AG09319 (cell line): ENCODE data around the gene TBC1D2B.

Experiments
- DNase-seq: peaks from one replicate; pipeline ENCODE4 v3.0.0-alpha.2; 2010; ENCODE audit warnings: low read depth; ENCODE audit errors: extremely low read depth
- CTCF ChIP-seq: IDR thresholded peaks from 2 replicates; pipeline ENCODE4 v1.5.1; 2011; ENCODE audit warnings: low read depth, mild to moderate bottlenecking, inconsistent platforms, low read length, moderate library complexity

Gene TBC1D2B

DNA sequence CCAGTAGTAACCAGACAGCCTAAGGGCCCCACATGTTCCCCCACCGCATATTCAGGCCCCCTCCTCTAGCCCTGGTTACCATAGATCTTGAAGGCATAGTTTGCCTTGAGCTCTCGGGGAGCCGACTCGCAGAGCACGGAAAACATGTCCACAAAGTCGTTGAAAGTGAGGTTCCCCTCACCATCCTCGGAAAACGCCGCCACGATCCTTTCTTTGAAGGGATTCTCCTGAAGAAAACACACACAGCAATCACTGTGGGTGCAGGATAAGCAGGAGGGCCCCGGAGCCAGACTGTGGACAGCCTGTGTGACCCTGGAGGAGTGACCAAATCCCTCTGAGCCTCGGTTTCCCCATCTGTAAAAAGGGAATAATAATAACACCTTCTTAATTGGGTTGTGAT is 31.6 kb upstream of the TBC1D2B start:
- TF ChIP-seq CTCF = no peak
- DNase-seq = no peak

- DNase-seq = peak; percentile 60
- TF ChIP-seq CTCF = peak; percentile 98
Observed at GRCh38 chr15:78108300-78109084, 31.0 kb upstream of the TBC1D2B start.

DNA sequence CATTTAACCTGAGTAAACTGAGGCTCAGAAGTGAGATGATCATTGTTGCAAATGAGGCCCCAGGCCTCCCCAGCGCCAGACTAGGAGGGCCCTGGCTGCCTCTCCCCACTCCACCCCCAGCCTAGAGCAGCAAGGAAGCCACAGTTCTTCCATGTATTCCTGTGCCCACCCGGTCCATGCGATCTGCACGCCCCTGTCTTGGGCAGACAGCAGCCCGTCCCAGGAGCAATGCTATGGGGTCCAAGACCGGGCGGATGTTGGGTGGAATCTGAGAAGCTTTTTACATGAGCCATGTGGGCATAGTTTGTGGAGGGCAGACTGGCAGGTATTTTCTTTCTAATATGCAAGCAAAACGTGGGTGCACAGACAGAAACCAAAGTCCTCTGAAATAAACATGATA is 30.0 kb upstream of the TBC1D2B start:
- DNase-seq = no peak
- no peak for TF ChIP-seq CTCF

- no peak for TF ChIP-seq CTCF
- DNase-seq = no peak
Observed at GRCh38 chr15:78105476-78106241, 28.1 kb upstream of the TBC1D2B start.

DNA sequence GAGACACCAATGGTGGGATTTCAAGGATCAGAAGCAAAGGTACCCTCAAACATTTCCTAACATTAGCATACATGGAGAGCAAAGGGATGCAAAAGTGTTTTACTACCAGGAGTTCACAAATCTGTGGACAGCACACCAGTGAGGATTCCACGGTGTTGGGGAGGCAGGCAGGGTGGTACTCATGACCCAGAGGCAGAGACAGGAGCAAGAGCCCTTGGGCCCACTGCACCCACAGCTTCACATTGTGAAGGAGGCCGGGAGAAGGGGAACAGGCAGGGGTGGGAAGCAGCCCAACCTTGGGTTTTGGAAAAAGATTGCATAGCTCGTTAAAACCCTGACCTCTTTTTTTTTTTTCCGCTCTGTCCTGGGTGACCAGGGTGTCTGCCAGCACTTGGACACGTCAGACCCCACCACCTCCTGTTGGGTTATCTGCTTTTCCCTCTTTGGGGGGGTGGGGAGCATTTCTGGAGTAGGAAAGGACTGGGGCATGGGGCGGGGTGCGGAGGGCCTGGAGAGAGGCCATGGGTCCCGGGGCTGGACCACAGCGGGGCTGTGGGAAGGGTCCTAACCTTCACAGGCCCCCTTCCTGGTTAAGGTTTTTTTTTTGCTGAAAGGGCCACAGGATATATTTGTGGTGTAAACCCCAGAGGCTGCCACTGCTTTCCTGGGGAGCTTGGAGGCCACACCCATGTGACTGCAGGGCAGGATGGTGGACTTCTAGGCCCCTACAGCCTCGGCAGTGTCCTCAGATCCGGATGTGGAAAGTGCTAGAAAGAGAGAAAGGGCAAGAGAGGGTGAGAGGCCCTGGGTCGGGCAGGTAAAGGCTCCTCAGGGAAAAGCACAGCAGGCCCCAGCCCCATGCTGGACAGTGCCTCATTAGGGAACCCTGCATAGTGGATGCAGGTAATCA is 27.3 kb upstream of the TBC1D2B start:
- no peak for TF ChIP-seq CTCF
- no peak for DNase-seq

- TF ChIP-seq CTCF = no peak
Observed at GRCh38 chr15:78104119-78104479, 26.6 kb upstream of the TBC1D2B start.

More at GRCh38 chr15:78104119-78104479, 26.6 kb upstream of the TBC1D2B start:
- DNase-seq = no peak
